CD4-positive, alpha-beta T cell (primary cell): ENCODE data around the gene IL17C. TPM values are rescaled to one million over a fixed set of nuclear protein-coding genes. Genes with fewer than 3 reads are reported as not detected.
"Not testable (repeated sequence)": the region's sequence is repeated elsewhere in the genome, so short reads cannot be mapped to it uniquely, and the experiment has no call there.

ENCODE experiments used
- ATAC-seq: fragments of 200-7000 bp; cut with Tn5 transposase; one replicate; pipeline ENCODE4 v1.10.0; 2022; ENCODE audit warnings: mild to moderate bottlenecking; ENCODE audit not compliant: poor library complexity
- CTCF ChIA-PET: fragments of 350-600 bp; sonication (Branson Sonifier 250); formaldehyde crosslinking; loops from one replicate; lab custom pipeline; 2021; ENCODE audit warnings: antibody characterized with exemption, inconsistent platforms; lab: Charles Lee
- POLR2A ChIA-PET: fragments of 350-600 bp; sonication (Branson Sonifier 250); formaldehyde crosslinking; loops from one replicate; lab custom pipeline; 2021; ENCODE audit warnings: antibody characterized with exemption, inconsistent platforms; lab: Charles Lee
- DNase-seq, 14 experiments: peaks; one replicate each; pipeline ENCODE4 v3.0.0-alpha.2; 2013 to 2020; ENCODE audit warnings: mixed read lengths in 2 of 14
- H3K27ac ChIP-seq, 2 donors: one replicate each; pipeline versions ENCODE4 v1.5.1 to v1.7.0; 2013; ENCODE audit warnings: low read length in 2 of 2, low read depth in 1 of 2, mild to moderate bottlenecking in 1 of 2
- H3K27me3 ChIP-seq, 2 experiments: 1 replicate in 1 of 2; 2 replicates in 1 of 2; pipeline versions ENCODE4 v1.6.1 to v1.7.0; 2013; ENCODE audit warnings: low read length in 2 of 2, control low read depth in 1 of 2, mild to moderate bottlenecking in 1 of 2, moderate library complexity in 1 of 2; ENCODE audit not compliant: insufficient read depth in 2 of 2, control insufficient read depth in 1 of 2
- H3K36me3 ChIP-seq: one replicate; pipeline ENCODE4 v1.6.1; 2013; ENCODE audit warnings: low read length, control low read depth; ENCODE audit not compliant: insufficient read depth
- H3K4me1 ChIP-seq: one replicate; pipeline ENCODE4 v1.6.1; 2013; ENCODE audit warnings: low read length, control low read depth; ENCODE audit not compliant: insufficient read depth
- H3K4me3 ChIP-seq: one replicate; pipeline ENCODE4 v1.5.1; 2013; ENCODE audit warnings: mild to moderate bottlenecking, low read length, moderate library complexity
- H3K9me3 ChIP-seq, 2 experiments: 1 replicate in 1 of 2; 2 replicates in 1 of 2; pipeline versions ENCODE4 v1.6.1 to v1.7.0; 2013; ENCODE audit warnings: low read length in 2 of 2, mild to moderate bottlenecking in 2 of 2, control low read depth in 1 of 2, moderate library complexity in 1 of 2; ENCODE audit not compliant: control insufficient read depth in 1 of 2, insufficient read depth in 1 of 2
- H3K27ac Mint-ChIP-seq: one replicate; pipeline ENCODE4 v1.8.0; 2020; ENCODE audit warnings: mixed read lengths
- H3K27me3 Mint-ChIP-seq: one replicate; pipeline ENCODE4 v1.8.0; 2021; ENCODE audit warnings: mixed read lengths
- H3K36me3 Mint-ChIP-seq: one replicate; pipeline ENCODE4 v1.8.0; 2021; ENCODE audit warnings: low read depth, mixed read lengths
- H3K4me1 Mint-ChIP-seq: one replicate; pipeline ENCODE4 v1.8.0; 2021; ENCODE audit warnings: low read depth, mixed read lengths
- H3K4me3 Mint-ChIP-seq: one replicate; pipeline ENCODE4 v1.8.0; 2020; ENCODE audit warnings: mild to moderate bottlenecking, mixed read lengths
- H3K9me3 Mint-ChIP-seq: one replicate; pipeline ENCODE4 v1.8.0; 2020; ENCODE audit warnings: mixed read lengths
- CTCF ChIP-seq: fragments of 200-600 bp; IDR thresholded peaks from one replicate; pipeline ENCODE4 v1.8.0; 2022; ENCODE audit warnings: antibody characterized with exemption, mild to moderate bottlenecking
- intact Hi-C, 2 experiments: fragments of 100-400 bp; cut with DNase I in 1 of 2; cut with micrococcal nuclease in 1 of 2; formaldehyde crosslinking; loops; one replicate each; pipeline versions ENCODE4 v1.15.1 to v1.9.0; 2023 to 2025; cut with DNase I, micrococcal nuclease
- total RNA-seq, 174 experiments: library from RNA in 2 of 174; stranded (reverse) in 2 of 174; gene quantifications; one replicate each; pipeline ENCODE4 v1.2.3 and lab custom pipeline; 2021 to 2026

IL17C gene
- total RNA-seq, 2 experiments from 2014 or later: 0.77 TPM; not detected in 1

- CTCF ChIA-PET: no interaction called here
- H3K27ac Mint-ChIP-seq: no peak overlapping the region
- peaks cover 52% of the 10 kb centered on the region for H3K36me3 ChIP-seq
- no peaks in the 10 kb centered on the region for H3K9me3 ChIP-seq
- H3K36me3 Mint-ChIP-seq: peaks cover 72% of the 10 kb centered on the region
- H3K27me3 Mint-ChIP-seq: no peaks in the 10 kb centered on the region
- no peak overlapping the region for H3K27ac ChIP-seq
- POLR2A ChIA-PET: interaction anchor here (0.8 kb wide), 1 partner anchor 25 kb away, joined by 6 read pairs; no protein-coding TSS in a partner anchor
- no peak for TF ChIP-seq CTCF
- ATAC-seq (no peak), DNase-seq (no peak)
- no peaks in the 10 kb centered on the region for H3K9me3 Mint-ChIP-seq
- no peaks in the 10 kb centered on the region for H3K27me3 ChIP-seq
- intact Hi-C loops: no loop called here
- H3K4me3 ChIP-seq: no peak overlapping the region
- H3K4me1 ChIP-seq: no peaks in the 10 kb centered on the region
- H3K4me1 Mint-ChIP-seq: peaks cover 2% of the 10 kb centered on the region
- no peak overlapping the region for H3K4me3 Mint-ChIP-seq
Observed at GRCh38 chr16:88608076-88608475, 30.3 kb upstream of the IL17C start.

- POLR2A ChIA-PET, CTCF ChIA-PET: not testable (repeated sequence)
Observed at GRCh38 chr16:88609426-88609825, 28.9 kb upstream of the IL17C start.

GRCh38 chr16:88610080-88610479 lies 28.3 kb upstream of the IL17C start:
- Histone ChIP-seq H3K4me1 (no peaks in the 10 kb centered on the region), H3K27me3 (no peaks in the 10 kb centered on the region), H3K4me3 (no peak overlapping the region), H3K9me3 (no peaks in the 10 kb centered on the region), H3K27ac (no peak overlapping the region), H3K36me3 (peaks cover 63% of the 10 kb centered on the region)
- H3K9me3 Mint-ChIP-seq: no peaks in the 10 kb centered on the region
- ChIA-PET CTCF (no interaction called here), POLR2A (no interaction called here)
- H3K27ac Mint-ChIP-seq: no peak overlapping the region
- H3K36me3 Mint-ChIP-seq: peaks cover 78% of the 10 kb centered on the region
- DNase-seq (no peak), ATAC-seq (no peak)
- intact Hi-C loops: no loop called here
- peaks cover 9% of the 10 kb centered on the region for H3K4me1 Mint-ChIP-seq
- H3K27me3 Mint-ChIP-seq: no peaks in the 10 kb centered on the region
- no peak for TF ChIP-seq CTCF
- H3K4me3 Mint-ChIP-seq: no peak overlapping the region

More at GRCh38 chr16:88609426-88609825, 28.9 kb upstream of the IL17C start:
- peaks cover 78% of the 10 kb centered on the region for H3K36me3 Mint-ChIP-seq
- H3K4me1 ChIP-seq, H3K27ac Mint-ChIP-seq, H3K4me1 Mint-ChIP-seq, H3K9me3 ChIP-seq, H3K27me3 ChIP-seq, intact Hi-C loops, H3K9me3 Mint-ChIP-seq, H3K4me3 Mint-ChIP-seq, H3K27ac ChIP-seq, ATAC-seq, H3K4me3 ChIP-seq, H3K27me3 Mint-ChIP-seq, DNase-seq: not testable (repeated sequence)
- H3K36me3 ChIP-seq: peaks cover 63% of the 10 kb centered on the region
